HG02884 (cell line): ENCODE measurements around the gene MYO16.
A peak's percentile ranks its signal among the peaks of the same experiment; 100 is the strongest.

ENCODE experiments used
- ATAC-seq: cut with Tn5 transposase; IDR thresholded peaks from one replicate; pipeline ENCODE4 v1.9.1; 2021; ENCODE audit warnings: mild to moderate bottlenecking, moderate library complexity; ENCODE audit not compliant: unreplicated experiment

Gene MYO16

GRCh38 chr13:109166804-109167203 is 537.4 kb downstream of the MYO16 start:
- ATAC-seq, result peak; percentile 10

- ATAC-seq, result no peak
Observed at GRCh38 chr13:109172136-109172535, 542.7 kb downstream of the MYO16 start.

GRCh38 chr13:109175666-109176065 is 546.3 kb downstream of the MYO16 start:
- ATAC-seq, result no peak

- no peak for ATAC-seq
Observed at GRCh38 chr13:109180905-109181425, 551.6 kb downstream of the MYO16 start.

- no peak for ATAC-seq
Observed at GRCh38 chr13:109182777-109183465, 553.5 kb downstream of the MYO16 start.

GRCh38 chr13:109191413-109191812 is 562.0 kb downstream of the MYO16 start:
- no peak for ATAC-seq

- ATAC-seq, result no peak
Observed at GRCh38 chr13:109192306-109192705, 562.9 kb downstream of the MYO16 start.

GRCh38 chr13:109196948-109197347 is 567.5 kb downstream of the MYO16 start:
- no peak for ATAC-seq

- no peak for ATAC-seq
Observed at GRCh38 chr13:109198585-109198984, 569.2 kb downstream of the MYO16 start.

GRCh38 chr13:109199280-109199679 is 569.9 kb downstream of the MYO16 start:
- no peak for ATAC-seq

- no peak for ATAC-seq
Observed at GRCh38 chr13:109200556-109200955, 571.1 kb downstream of the MYO16 start.

GRCh38 chr13:109203587-109203986 is 574.2 kb downstream of the MYO16 start:
- ATAC-seq, result no peak

- ATAC-seq, result no peak
Observed at GRCh38 chr13:109204252-109204651, 574.8 kb downstream of the MYO16 start.

GRCh38 chr13:109204657-109205056 is 575.2 kb downstream of the MYO16 start:
- ATAC-seq, result no peak

GRCh38 chr13:109205315-109205714 is 575.9 kb downstream of the MYO16 start:
- ATAC-seq, result no peak

GRCh38 chr13:109206616-109207015 is 577.2 kb downstream of the MYO16 start:
- no peak for ATAC-seq

GRCh38 chr13:109207622-109208021 is 578.2 kb downstream of the MYO16 start:
- no peak for ATAC-seq

GRCh38 chr13:109208522-109208921 is 579.1 kb downstream of the MYO16 start:
- ATAC-seq, result no peak

- no peak for ATAC-seq
Observed at GRCh38 chr13:109209526-109209925, 580.1 kb downstream of the MYO16 start.

GRCh38 chr13:109211616-109212015 is 582.2 kb downstream of the MYO16 start:
- no peak for ATAC-seq

- no peak for ATAC-seq
Observed at GRCh38 chr13:109212650-109213049, 583.2 kb downstream of the MYO16 start.

GRCh38 chr13:109213714-109214113 is 584.3 kb downstream of the MYO16 start:
- ATAC-seq, result no peak

- ATAC-seq, result no peak
Observed at GRCh38 chr13:109214393-109214792, 585.0 kb downstream of the MYO16 start.
